ENCODE measurements around the gene MUCL1. TPM values are rescaled to one million over a fixed set of nuclear protein-coding genes. Genes with fewer than 3 reads are reported as not detected.

MUCL1 gene
- total RNA-seq, 1 donor from 2014 or later = not detected

- no peak overlapping the region for H3K27ac ChIP-seq (ENCODE audit: low read depth, low read length)
- FAIRE-seq (no peak), DNase-seq (ENCODE audit: low read depth) (no peak)
- Mint-ChIP-seq H3K27ac (ENCODE audit: unreplicated experiment) (no peak overlapping the region), H3K4me3 (ENCODE audit: unreplicated experiment) (no peak overlapping the region), H3K4me1 (ENCODE audit: low read depth, unreplicated experiment) (no peaks in the 10 kb centered on the region), H3K9me3 (ENCODE audit: unreplicated experiment) (no peaks in the 10 kb centered on the region), H3K27me3 (ENCODE audit: low read depth, unreplicated experiment) (no peaks in the 10 kb centered on the region), H3K36me3 (ENCODE audit: low read depth, unreplicated experiment) (no peaks in the 10 kb centered on the region)
- no peak overlapping the region for H3K4me3 ChIP-seq (ENCODE audit: insufficient read depth, low read depth, low read length)
- H3K4me2 ChIP-seq (ENCODE audit: low read length) = no peak overlapping the region
- H3K79me2 ChIP-seq (ENCODE audit: insufficient read depth, low read length) = no peaks in the 10 kb centered on the region
- H3K36me3 ChIP-seq (ENCODE audit: insufficient read depth, low read length) = no peaks in the 10 kb centered on the region
- TF ChIP-seq EZH2 (IDR thresholded peaks at IDR 0.05; ENCODE audit: insufficient read depth, low read length) = no peak
- TF ChIP-seq, protein P1, sequence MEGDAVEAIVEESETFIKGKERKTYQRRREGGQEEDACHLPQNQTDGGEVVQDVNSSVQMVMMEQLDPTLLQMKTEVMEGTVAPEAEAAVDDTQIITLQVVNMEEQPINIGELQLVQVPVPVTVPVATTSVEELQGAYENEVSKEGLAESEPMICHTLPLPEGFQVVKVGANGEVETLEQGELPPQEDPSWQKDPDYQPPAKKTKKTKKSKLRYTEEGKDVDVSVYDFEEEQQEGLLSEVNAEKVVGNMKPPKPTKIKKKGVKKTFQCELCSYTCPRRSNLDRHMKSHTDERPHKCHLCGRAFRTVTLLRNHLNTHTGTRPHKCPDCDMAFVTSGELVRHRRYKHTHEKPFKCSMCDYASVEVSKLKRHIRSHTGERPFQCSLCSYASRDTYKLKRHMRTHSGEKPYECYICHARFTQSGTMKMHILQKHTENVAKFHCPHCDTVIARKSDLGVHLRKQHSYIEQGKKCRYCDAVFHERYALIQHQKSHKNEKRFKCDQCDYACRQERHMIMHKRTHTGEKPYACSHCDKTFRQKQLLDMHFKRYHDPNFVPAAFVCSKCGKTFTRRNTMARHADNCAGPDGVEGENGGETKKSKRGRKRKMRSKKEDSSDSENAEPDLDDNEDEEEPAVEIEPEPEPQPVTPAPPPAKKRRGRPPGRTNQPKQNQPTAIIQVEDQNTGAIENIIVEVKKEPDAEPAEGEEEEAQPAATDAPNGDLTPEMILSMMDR (IDR thresholded peaks at IDR 0.05; ENCODE audit: insufficient read depth, low read depth, low read length) = no peak
- H2AFZ ChIP-seq (ENCODE audit: low read depth, low read length) = no peak overlapping the region
- H4K20me1 ChIP-seq (ENCODE audit: insufficient read depth, low read length) = no peaks in the 10 kb centered on the region
- H3K27me3 ChIP-seq (ENCODE audit: insufficient read depth, low read length) = no peaks in the 10 kb centered on the region
- H3K9me3 ChIP-seq (ENCODE audit: insufficient read depth, low read depth, low read length) = no peaks in the 10 kb centered on the region
- no peak overlapping the region for H3K9ac ChIP-seq (ENCODE audit: low read length)
- H3K4me1 ChIP-seq (ENCODE audit: insufficient read depth, low read length) = no peaks in the 10 kb centered on the region
Observed at GRCh38 chr12:54840244-54840865, 14.0 kb upstream of the MUCL1 start.

DNA sequence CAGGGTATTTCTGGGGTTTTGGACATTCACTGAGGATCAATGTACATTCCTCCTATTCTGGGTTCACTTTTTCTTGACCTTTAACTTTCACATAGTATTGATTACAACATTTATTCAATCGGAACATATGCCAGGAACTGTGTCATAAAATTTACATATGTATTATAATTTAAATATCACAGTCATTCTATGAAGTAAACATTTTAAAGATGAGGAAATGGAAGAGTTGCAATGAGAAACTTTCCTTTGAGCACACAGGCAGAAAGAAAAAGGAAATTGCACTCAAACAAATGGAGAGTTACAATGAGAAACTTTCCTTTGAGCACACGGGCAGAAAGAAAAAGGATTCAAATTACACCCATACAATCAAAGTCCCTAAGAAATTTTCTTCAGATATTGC, 3.1 kb downstream of the MUCL1 start:
- FAIRE-seq (no peak), DNase-seq (ENCODE audit: low read depth) (no peak)
- no peaks in the 10 kb centered on the region for H3K9me3 ChIP-seq (ENCODE audit: insufficient read depth, low read depth, low read length)
- no peak overlapping the region for H3K4me2 ChIP-seq (ENCODE audit: low read length)
- H3K79me2 ChIP-seq (ENCODE audit: insufficient read depth, low read length) = no peaks in the 10 kb centered on the region
- H3K9me3 Mint-ChIP-seq (ENCODE audit: unreplicated experiment) = peaks cover 8% of the 10 kb centered on the region
- peaks cover 2% of the 10 kb centered on the region for H3K27me3 Mint-ChIP-seq (ENCODE audit: low read depth, unreplicated experiment)
- no peak overlapping the region for H3K27ac ChIP-seq (ENCODE audit: low read depth, low read length)
- H3K9ac ChIP-seq (ENCODE audit: low read length) = no peak overlapping the region
- H3K4me1 Mint-ChIP-seq (ENCODE audit: low read depth, unreplicated experiment) = no peaks in the 10 kb centered on the region
- H3K4me3 Mint-ChIP-seq (ENCODE audit: unreplicated experiment) = no peak overlapping the region
- no peak overlapping the region for H3K4me3 ChIP-seq (ENCODE audit: insufficient read depth, low read depth, low read length)
- no peaks in the 10 kb centered on the region for H3K36me3 ChIP-seq (ENCODE audit: insufficient read depth, low read length)
- no peak overlapping the region for H3K27ac Mint-ChIP-seq (ENCODE audit: unreplicated experiment)
- no peaks in the 10 kb centered on the region for H4K20me1 ChIP-seq (ENCODE audit: insufficient read depth, low read length)
- H3K36me3 Mint-ChIP-seq (ENCODE audit: low read depth, unreplicated experiment) = no peaks in the 10 kb centered on the region
- no peaks in the 10 kb centered on the region for H3K27me3 ChIP-seq (ENCODE audit: insufficient read depth, low read length)
- H2AFZ ChIP-seq (ENCODE audit: low read depth, low read length) = no peak overlapping the region
- no peak for TF ChIP-seq EZH2 (IDR thresholded peaks at IDR 0.05; ENCODE audit: insufficient read depth, low read length)
- TF ChIP-seq, protein P1 (IDR thresholded peaks at IDR 0.05; ENCODE audit: insufficient read depth, low read depth, low read length) = no peak
- H3K4me1 ChIP-seq (ENCODE audit: insufficient read depth, low read length) = no peaks in the 10 kb centered on the region

DNA sequence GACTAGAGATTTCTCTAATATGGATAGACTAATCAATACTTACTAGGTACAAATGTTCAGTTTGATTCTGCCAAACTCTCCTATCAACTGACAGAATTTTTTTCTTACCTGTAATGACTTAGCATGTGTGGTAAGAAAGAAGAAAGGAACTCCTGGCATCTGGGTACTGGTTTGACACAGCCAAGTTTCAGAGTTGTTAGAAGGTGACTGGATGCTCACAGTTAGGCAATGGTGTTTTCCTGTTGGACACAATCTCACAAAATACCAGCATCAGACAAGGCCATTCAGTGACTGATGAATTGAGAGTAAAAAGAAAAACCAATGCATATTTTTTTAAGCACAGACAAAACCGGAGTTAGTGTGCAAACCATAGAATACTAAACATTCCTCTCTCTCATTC, 4.2 kb downstream of the MUCL1 start:
- H3K4me1 Mint-ChIP-seq (ENCODE audit: low read depth, unreplicated experiment) = no peaks in the 10 kb centered on the region
- H3K27ac Mint-ChIP-seq (ENCODE audit: unreplicated experiment) = no peak overlapping the region
- Histone ChIP-seq H3K4me1 (ENCODE audit: insufficient read depth, low read length) (no peaks in the 10 kb centered on the region), H3K27me3 (ENCODE audit: insufficient read depth, low read length) (no peaks in the 10 kb centered on the region), H3K36me3 (ENCODE audit: insufficient read depth, low read length) (no peaks in the 10 kb centered on the region), H4K20me1 (ENCODE audit: insufficient read depth, low read length) (no peaks in the 10 kb centered on the region), H3K9ac (ENCODE audit: low read length) (no peak overlapping the region), H3K27ac (ENCODE audit: low read depth, low read length) (no peak overlapping the region), H3K9me3 (ENCODE audit: insufficient read depth, low read depth, low read length) (no peaks in the 10 kb centered on the region), H3K4me3 (ENCODE audit: insufficient read depth, low read depth, low read length) (no peak overlapping the region), H3K79me2 (ENCODE audit: insufficient read depth, low read length) (no peaks in the 10 kb centered on the region), H3K4me2 (ENCODE audit: low read length) (no peak overlapping the region), H2AFZ (ENCODE audit: low read depth, low read length) (no peak overlapping the region)
- DNase-seq (ENCODE audit: low read depth) = no peak
- peaks cover 4% of the 10 kb centered on the region for H3K9me3 Mint-ChIP-seq (ENCODE audit: unreplicated experiment)
- FAIRE-seq = no peak
- no peak overlapping the region for H3K4me3 Mint-ChIP-seq (ENCODE audit: unreplicated experiment)
- no peaks in the 10 kb centered on the region for H3K36me3 Mint-ChIP-seq (ENCODE audit: low read depth, unreplicated experiment)
- peaks cover 2% of the 10 kb centered on the region for H3K27me3 Mint-ChIP-seq (ENCODE audit: low read depth, unreplicated experiment)
- no peak for TF ChIP-seq EZH2 (IDR thresholded peaks at IDR 0.05; ENCODE audit: insufficient read depth, low read length)
- TF ChIP-seq, protein P1 (IDR thresholded peaks at IDR 0.05; ENCODE audit: insufficient read depth, low read depth, low read length) = no peak
